Testis (tissue), 3 donors: ENCODE measurements around the gene WDR93. TPM values are rescaled to one million over a fixed set of nuclear protein-coding genes. Genes with fewer than 3 reads are reported as not detected.
A peak's percentile ranks its signal among the peaks of the same experiment; 100 is the strongest.
"Not testable (repeated sequence)": the region's sequence is repeated elsewhere in the genome, so short reads cannot be mapped to it uniquely, and the experiment has no call there.

Experiments
- DNase-seq: peaks from one replicate; pipeline ENCODE4 v3.0.0-alpha.2; 2019
- H3K27ac ChIP-seq, 2 donors: fragments of 200-600 bp; sonication (generic); one replicate each; pipeline ENCODE4 v1.5.1; 2019
- H3K27me3 ChIP-seq: fragments of 200-600 bp; sonication (generic); one replicate; pipeline ENCODE4 v1.5.1; 2019
- H3K36me3 ChIP-seq: fragments of 200-600 bp; sonication (generic); one replicate; pipeline ENCODE4 v1.5.1; 2017; ENCODE audit warnings: low read depth; ENCODE audit errors: missing control alignments
- H3K4me1 ChIP-seq: fragments of 200-600 bp; sonication (generic); one replicate; pipeline ENCODE4 v1.5.1; 2019
- H3K4me3 ChIP-seq, 2 donors: fragments of 200-600 bp; sonication (generic); one replicate each; pipeline ENCODE4 v1.5.1; 2017 to 2019
- H3K9me3 ChIP-seq: fragments of 200-600 bp; sonication (generic); one replicate; pipeline ENCODE4 v1.5.1; 2017
- CTCF ChIP-seq, 3 experiments: fragments of 450-650 bp in 2 of 3; fragments of 200-600 bp in 1 of 3; sonication (generic) in 1 of 3; IDR thresholded peaks; one replicate each; pipeline ENCODE4 v1.5.1; 2016 to 2019; ENCODE audit warnings: antibody characterized with exemption in 3 of 3, mild to moderate bottlenecking in 2 of 3, moderate library complexity in 1 of 3
- POLR2A ChIP-seq: fragments of 450-650 bp; IDR thresholded peaks from one replicate; pipeline ENCODE4 v1.6.1; 2017; ENCODE audit warnings: antibody characterized with exemption, mild to moderate bottlenecking, moderate library complexity
- WGBS, 2 donors: methylation state at CpG; one replicate each; pipeline ENCODE4 v1.1.5; 2018; 5-methylcytosine and 5-hydroxymethylcytosine counted together
- intact Hi-C: fragments of 100-400 bp; cut with DNase I; formaldehyde crosslinking; loops from one replicate; pipeline ENCODE4 v1.15.1; 2023; ENCODE audit warnings: low total_unique reads
- polyA plus RNA-seq: library from polyadenylated mRNA; stranded (reverse); fragments of 350-450 nt; fragmentation: Illumina TruSeq; extraction: RNeasy Lipid Tissue Mini Kit (QIAGEN cat#74804); gene quantifications from one replicate; pipeline ENCODE4 v1.2.3, GENCODE V29; 2014; ENCODE audit warnings: low read depth, low replicate concordance; ENCODE audit not compliant: insufficient read depth
- total RNA-seq, 2 donors: library from RNA; depleted of rRNA; stranded (reverse); fragments of >200 nt; gene quantifications; one replicate each; pipeline ENCODE4 v1.2.3, GENCODE V29; 2016

WDR93 gene
- total and polyA plus RNA-seq, 3 donors from 2014 or later = 8.1 to 31.9 (median 12.3) TPM

DNA sequence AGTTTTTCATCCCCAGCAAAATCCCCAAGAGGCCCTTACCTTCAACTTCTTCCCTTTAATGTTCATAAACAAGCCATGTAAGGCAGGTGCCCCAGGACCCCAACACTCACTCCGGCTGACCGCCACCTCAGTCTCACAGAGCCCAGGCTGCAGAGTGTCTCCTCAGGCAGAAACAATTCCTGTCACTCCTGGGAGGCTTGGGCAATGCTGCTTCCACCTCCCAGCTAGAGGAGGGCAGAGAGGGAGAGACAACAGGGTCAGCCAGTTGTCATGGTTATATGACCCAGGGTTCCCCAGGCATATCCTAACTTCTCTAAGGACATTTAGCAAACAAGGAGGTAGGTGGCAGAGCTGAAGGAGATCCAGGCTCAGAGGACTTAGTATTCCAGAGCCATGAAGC lies 11.4 kb upstream of the WDR93 start, which contains the start of gene PLIN1:
TSS of gene PLIN1 (minus strand) at position 156 of the 400 bp plus-strand sequence. CDS start 1,878 bp downstream, outside the sequence.
- DNase-seq = no peak
- intact Hi-C loops = no loop called here
- TF ChIP-seq CTCF (IDR thresholded peaks at IDR 0.05) = no peak
- TF ChIP-seq POLR2A = no peak
- Histone ChIP-seq H3K27me3 (no peaks in the 10 kb centered on the region), H3K27ac (no peak within 1 kb of the TSS), H3K36me3 (no peaks in the 10 kb centered on the region), H3K9me3 (no peaks in the 10 kb centered on the region), H3K4me3 (no peak within 1 kb of the TSS), H3K4me1 (no peaks in the 10 kb centered on the region)
- WGBS, 2 donors = 84 to 98% methylated on average over 2 of the region's 2 CpGs

DNA sequence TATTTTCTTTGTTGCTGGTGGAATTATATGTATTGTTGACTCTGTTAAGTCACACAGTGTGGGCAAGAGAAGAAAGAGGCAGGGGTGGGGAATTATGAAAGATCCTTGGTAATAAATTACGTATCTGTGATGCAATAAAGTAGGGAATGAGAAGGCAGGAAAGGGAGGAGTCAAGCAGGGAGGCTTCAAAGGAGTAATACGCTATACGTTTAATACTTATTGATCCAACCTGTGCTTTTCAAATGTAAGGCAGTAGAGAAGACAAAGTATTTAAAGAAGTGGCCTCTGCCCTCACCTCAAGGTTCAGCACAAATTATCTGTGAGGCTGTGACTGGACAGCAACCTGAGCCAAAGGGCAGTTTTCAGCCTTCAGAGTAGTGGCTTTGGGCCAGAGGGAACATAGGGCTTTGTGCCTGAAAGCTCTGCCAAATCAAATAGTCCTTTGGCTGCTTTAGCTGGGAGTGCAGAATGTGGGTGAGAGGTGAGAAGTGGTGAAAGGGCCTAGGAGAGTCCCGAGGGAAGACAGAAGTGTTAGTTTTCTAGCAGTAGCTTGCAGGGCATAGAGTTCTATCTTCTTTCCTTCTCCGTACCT lies 10.2 kb upstream of the WDR93 start:
- Histone ChIP-seq H3K27me3 (no peaks in the 10 kb centered on the region), H3K9me3 (no peaks in the 10 kb centered on the region), H3K4me3 (no peak overlapping the region), H3K36me3 (no peaks in the 10 kb centered on the region), H3K27ac (no peak overlapping the region), H3K4me1 (no peaks in the 10 kb centered on the region)
- peak; percentile 54 for DNase-seq
- TF ChIP-seq CTCF (IDR thresholded peaks at IDR 0.05) (no peak), POLR2A (no peak)
- WGBS, 2 donors = 54 to 56% methylated on average over 5 of the region's 5 CpGs
- intact Hi-C loops = no loop called here

DNA sequence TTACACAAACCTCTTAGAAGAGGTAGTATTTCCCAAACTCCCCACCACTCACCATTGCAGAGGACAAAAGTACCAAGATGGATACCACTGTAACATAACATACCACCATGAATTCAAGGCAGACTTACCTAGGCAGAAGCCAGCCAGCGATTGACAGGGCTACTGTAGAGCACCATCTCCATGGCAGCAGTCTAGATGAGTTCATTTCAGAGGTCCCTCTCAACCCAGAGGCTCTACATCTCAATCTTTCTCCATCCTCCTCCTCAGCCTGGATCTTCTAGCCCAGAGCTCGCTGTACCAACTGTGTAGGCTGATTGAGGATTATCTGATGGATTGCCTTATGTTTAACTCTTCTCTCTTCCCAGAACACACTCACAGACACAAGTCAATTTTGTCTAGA lies 9.5 kb upstream of the WDR93 start:
- Histone ChIP-seq H3K27ac (no peak overlapping the region), H3K27me3 (no peaks in the 10 kb centered on the region), H3K4me3 (no peak overlapping the region), H3K4me1 (no peaks in the 10 kb centered on the region), H3K9me3 (no peaks in the 10 kb centered on the region), H3K36me3 (no peaks in the 10 kb centered on the region)
- TF ChIP-seq CTCF (IDR thresholded peaks at IDR 0.05) = no peak
- TF ChIP-seq POLR2A = no peak
- no peak for DNase-seq
- intact Hi-C loops = no loop called here
- 92 to 93% methylated on average over 2 of the region's 2 CpGs for WGBS, 2 donors

DNA sequence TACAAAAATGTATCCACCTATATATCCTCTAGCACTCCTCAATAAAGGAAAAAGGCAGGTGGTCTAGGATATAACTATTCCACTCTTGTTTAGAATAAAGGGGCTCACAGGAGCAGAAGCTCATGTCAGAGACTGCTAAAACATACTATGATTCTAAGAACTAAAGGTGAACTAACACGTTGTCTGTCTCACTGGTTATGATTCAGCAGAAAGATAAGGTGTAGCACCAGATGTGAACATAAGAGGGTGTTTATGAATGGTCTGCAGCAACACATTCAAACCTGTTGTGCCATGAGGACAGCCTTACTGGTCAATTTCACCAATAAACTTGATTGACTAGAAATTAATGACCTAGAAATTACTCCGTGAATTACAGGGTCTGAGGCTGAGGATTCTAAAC lies 4.6 kb upstream of the WDR93 start:
- TF ChIP-seq CTCF (IDR thresholded peaks at IDR 0.05) (no peak), POLR2A (no peak)
- Histone ChIP-seq H3K36me3 (no peaks in the 10 kb centered on the region), H3K4me1 (no peaks in the 10 kb centered on the region), H3K4me3 (no peak overlapping the region), H3K27me3 (no peaks in the 10 kb centered on the region), H3K27ac (no peak overlapping the region), H3K9me3 (no peaks in the 10 kb centered on the region)
- intact Hi-C loops = no loop called here
- DNase-seq = no peak
- WGBS, 2 donors = 74 to 96% methylated on average over 2 of the region's 2 CpGs

GRCh38 chr15:89686522-89686921 lies 4.1 kb upstream of the WDR93 start:
- H3K27me3 ChIP-seq = no peaks in the 10 kb centered on the region
- H3K4me1 ChIP-seq = no peaks in the 10 kb centered on the region
- H3K9me3 ChIP-seq = no peaks in the 10 kb centered on the region
- no peak for DNase-seq
- TF ChIP-seq CTCF (IDR thresholded peaks at IDR 0.05) (no peak), POLR2A (no peak)
- no peaks in the 10 kb centered on the region for H3K36me3 ChIP-seq
- H3K4me3 ChIP-seq = no peak overlapping the region
- intact Hi-C loops = no loop called here
- no peak overlapping the region for H3K27ac ChIP-seq

GRCh38 chr15:89689930-89690275 lies 708 bp upstream of the WDR93 start:
- H3K4me1 ChIP-seq, H3K9me3 ChIP-seq, DNase-seq, H3K36me3 ChIP-seq, intact Hi-C loops, H3K27me3 ChIP-seq: not testable (repeated sequence)
- 44 to 54% methylated on average over 15 of the region's 15 CpGs for WGBS, 2 donors
- Histone ChIP-seq H3K27ac (peak overlapping the region; percentile 44 to 51), H3K4me3 (peak overlapping the region; percentile 71 to 90)
